Measurements from ENCODE around the gene DOCK4.

DNA sequence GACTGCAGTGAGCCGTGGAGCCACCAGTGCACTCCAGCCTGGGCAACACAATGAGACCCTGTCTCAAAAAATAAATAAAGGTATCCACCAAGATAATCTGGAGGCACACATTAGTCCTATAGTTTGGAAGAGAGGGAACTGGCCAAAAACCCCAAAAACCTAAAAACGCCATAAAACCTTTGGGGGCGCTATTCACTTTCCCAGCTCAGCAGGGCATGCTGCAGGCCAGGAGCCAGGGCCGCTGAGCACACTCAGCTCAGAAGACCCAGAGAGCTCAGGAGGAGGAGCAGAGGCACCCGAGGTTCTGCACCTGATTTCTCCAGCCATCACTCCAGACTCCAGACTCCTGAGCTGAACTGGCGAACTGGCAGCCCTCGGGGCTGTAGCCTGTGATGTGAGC is 476.7 kb downstream of the DOCK4 start:
- no peak for TF ChIP-seq POLR2A (IDR thresholded peaks at IDR 0.05)
- TF ChIP-seq CTCF (IDR thresholded peaks at IDR 0.05), result no peak

Measured in thyroid gland (tissue), 4 donors.